ENCODE results near the gene SESN2. TPM values are rescaled to one million over a fixed set of nuclear protein-coding genes. Genes with fewer than 3 reads are reported as not detected.

The SESN2 gene
- total RNA-seq, 1 donor from 2014 or later, result 7.9 TPM

DNA sequence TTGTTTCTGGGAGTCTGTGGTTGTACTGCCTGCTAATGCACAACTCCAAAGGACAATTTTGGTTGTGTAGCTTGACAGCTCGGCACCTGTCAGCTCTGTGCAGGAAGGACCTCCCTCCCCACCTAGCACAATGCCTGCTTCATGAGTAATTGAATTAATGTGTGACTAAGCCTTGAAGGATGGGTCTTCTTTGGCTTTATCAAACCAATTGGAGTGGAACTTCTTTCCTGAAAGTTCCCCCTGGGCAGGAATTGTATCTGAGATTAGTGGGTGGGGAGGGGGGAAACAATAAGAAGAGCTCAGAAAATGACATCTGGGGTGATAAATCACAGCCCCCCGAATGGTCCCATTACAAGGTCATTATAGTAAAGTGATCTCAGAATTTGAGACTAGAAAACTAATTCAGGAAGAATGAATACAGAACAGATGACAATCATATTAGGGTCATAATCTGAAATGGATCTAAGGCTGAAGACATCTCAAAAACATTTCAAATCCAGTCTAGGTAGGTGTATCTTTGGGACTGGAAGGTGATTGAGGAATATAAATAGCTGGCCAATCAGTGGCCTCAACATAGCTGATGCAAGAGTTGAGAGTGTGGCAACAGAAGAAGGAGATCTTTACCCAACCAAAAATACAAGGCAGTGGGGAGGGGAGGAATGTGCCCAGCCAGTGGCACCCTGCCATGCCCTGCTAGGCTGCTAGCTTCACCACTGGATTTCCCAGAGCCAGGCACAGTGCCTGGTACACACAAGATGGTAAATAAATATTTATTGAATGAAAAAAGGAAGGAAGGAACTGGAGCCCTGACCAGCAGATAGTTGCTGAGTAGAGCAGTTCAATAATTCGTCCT is 10.1 kb upstream of the SESN2 start:
- intact Hi-C loops (cut with micrococcal nuclease), result loop anchor here (5.0 kb wide), 2 partner anchors 333 to 393 kb away; partner anchors contain the start of gene TAF12

DNA sequence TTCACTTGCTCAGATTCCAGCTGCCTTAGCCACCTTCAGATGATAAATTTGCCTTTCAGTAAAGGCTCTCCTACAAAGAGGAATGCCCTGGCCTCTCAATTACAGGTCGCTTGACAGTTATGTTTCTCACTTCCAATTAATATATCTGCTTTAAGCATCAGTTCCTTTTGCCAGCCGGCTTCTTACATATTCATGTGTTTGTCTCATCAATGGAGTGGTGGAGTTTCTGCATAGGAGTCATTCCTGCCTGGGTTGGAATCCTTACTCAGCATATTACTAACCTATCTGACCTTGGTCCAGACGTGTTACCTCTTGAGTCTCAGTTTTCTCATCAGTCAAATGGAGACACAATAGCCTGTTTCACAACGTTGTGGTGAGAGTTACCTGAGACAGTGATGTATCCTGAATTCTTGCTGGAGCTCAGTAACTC is 9.4 kb upstream of the SESN2 start:
- intact Hi-C loops (cut with micrococcal nuclease), result loop anchor here (2.0 to 5.0 kb wide), 3 partner anchors 35 to 392 kb away; partner anchors contain the start of gene TAF12

DNA sequence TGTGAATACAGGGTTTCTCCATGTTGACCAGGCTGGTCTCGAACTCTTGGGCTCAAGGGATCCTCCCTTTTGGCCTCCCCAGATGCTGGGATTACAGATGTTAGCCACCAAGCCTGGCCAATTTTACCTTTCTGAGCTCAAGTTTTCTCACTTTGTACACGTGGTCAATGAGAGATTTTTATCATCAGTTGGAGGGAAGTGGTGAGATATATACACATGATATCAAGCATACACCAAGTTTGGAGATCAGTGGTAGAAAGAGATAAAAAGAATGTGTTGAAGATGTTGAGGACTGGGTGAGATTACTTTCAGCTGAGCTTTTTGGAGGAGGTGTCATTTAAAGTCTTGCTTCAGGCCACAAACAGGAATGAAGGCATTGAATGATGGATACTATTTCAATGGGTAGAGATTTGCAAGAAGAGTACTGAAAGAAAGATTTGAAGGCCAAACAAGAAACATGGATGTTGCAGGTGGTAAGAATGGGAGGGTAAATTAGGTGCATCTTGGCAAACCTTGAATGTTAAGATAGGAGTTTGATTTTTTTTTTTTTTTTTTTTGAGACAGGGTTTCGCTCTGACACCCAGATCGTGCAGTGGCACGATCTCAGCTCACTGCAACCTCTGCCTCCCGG is 3.0 kb upstream of the SESN2 start:
- intact Hi-C loops (cut with micrococcal nuclease), result loop anchor here (5.0 kb wide), 3 partner anchors 196 to 926 kb away; partner anchors contain the start of gene SRSF4

DNA sequence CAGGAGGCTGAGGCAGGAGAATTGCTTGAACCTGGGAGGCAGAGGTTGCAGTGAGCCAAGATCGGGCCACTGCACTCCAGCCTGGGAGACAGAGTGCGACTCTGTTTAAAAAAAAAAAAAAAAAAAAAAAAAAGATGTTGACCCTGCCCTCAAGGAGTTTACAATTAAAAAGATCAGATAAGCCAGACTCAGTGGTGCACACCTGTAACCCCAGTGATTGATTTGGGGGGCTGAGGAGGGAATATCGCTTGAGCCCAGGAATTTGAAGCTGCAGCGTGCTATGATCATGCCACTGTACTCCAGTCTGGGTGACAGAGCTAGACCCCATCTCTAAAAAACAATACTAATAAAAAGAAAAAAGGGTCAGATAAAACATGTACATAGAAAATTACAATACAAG is 1.6 kb upstream of the SESN2 start:
- intact Hi-C loops (cut with micrococcal nuclease), result loop anchor here (2.0 to 5.0 kb wide), 4 partner anchors 71 to 925 kb away; partner anchors contain the start of genes MED18 and SRSF4

DNA sequence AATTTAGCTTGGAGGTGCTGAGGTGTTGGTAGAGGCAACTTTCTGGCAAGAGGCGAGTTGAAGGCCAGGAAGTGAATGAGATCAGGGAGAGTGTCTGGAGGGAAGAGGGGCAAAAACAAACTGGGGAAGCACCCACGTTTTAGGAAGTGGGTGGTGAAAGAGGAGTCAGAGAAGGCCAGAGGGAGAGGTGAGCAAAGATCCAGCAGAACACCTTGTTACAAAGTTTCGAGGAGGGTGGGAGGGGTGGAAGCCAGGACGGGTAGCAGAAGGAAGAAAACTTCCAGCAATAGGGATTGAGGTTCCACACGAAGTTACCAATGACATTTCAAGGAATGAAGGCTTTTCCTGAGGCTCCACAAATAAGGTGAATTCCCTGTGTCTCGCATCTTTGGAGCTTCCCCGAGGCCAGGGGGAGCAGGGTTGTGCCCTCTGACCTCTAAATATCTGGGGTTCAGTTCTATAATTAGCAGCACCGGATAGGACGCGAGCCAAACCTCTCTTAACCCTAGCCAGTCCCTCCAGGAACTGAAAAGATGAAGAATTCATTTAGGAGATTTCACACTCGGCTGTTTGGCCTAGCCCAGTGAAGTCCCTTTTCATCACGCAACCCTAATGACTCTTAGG is 578 bp upstream of the SESN2 start:
- intact Hi-C loops (cut with micrococcal nuclease), result loop anchor here (1.0 to 5.0 kb wide), 7 partner anchors 10 to 924 kb away; partner anchors contain the start of genes ATP5IF1, MED18 and SRSF4

DNA sequence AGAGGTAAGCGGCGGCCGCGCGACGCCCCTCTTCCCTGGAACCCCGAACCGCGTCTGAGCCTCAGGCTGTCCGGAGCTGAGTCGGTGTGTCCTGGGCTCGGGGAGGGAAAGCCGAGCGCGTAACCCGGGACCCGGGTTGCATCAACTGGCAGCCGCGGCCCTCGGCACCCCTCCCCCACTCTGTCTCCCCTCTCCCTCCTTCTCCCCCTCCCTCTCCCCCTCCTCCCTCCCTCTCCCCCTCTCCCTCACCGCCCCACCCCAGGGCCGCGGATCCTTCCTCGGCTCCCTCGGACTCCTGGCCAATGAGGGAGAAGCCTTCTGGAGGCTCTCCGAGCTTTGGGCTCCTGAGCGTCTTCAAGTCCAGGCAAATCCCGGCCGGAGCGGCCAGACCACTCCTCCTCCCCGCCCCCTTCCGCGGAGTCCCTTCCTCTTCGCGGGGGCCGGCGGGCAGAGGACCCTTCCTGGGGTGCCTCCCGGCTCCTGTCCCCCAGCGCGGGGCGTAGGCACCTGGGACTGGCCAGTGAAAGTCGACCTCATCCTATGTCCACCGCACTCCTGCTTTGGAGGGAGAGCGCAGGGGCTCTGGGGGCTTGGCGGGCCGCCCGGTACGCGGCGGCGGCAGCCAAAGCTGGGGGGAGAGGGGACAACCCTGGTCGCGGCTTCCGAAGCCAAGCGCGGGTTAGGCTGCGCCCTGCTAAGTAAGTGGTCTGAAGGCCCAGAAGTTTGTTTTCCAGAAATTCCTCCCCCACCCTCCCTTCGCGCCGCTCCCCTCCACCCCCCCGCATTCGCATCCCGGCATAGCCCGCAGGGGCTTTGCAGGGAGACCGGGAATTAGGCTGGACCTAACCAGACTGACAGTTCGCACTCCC is 850 bp downstream of the SESN2 start:
- intact Hi-C loops (cut with micrococcal nuclease), result loop anchor here (1.0 to 5.0 kb wide), 7 partner anchors 12 to 922 kb away; partner anchors contain the start of genes ATP5IF1, MED18 and SRSF4

DNA sequence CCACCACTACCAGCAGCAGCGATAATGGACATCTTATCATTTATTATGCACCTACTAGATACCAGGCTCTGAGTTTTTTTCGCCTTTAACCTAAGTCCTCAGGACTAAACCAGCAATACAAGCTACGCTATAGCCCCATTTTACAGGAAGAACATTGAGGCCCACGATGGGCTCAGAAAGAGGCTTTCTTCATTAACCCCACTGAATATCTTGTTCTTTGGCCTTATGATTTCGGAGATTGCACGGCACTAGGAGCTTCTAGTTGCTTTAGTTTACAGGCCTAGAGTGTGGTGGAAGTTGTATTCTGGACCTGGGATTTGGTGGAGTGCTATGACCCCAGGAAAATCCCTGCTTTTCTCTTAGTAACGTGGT is 1.5 kb downstream of the SESN2 start:
- intact Hi-C loops (cut with micrococcal nuclease), result no loop called here

DNA sequence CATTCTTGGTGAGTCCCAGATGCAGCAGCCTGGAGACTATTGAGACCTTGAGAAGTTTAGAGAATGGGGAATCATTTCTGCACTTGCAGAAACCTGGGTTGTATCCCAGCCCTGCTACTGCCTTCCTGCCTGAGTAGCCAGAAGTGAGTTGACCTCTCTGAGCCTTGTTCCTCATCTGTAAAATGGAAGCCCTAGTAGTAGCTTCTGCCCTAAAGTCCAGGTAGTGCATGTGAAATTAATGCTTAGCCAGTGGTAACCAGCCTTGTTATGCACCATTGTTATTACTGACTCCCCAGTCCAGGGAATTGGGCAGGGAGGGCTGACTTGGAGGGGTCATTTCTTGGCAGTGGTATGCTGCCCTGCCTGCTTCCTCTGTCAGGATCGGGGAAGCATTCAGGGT is 5.6 kb downstream of the SESN2 start:
- intact Hi-C loops (cut with micrococcal nuclease), result no loop called here

DNA sequence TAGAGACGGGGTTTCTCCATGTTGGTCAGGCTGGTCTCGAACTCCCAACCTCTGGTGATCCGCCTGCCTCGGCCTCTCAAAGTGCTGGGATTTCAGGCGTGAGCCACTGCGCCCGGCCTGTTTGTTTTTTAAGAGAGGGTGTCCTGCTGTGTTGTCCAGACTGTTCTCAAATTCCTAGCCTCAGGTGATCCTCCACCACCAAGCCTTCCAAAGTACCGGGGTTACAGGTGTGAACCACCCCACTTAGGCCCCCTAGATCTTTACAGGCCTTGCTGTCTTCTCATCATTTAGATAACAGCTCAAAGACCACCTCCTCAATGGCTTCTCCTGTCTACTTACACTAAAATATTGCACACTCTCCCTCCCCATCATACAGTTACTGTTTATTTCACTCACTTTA is 6.3 kb downstream of the SESN2 start:
- intact Hi-C loops (cut with micrococcal nuclease), result no loop called here

DNA sequence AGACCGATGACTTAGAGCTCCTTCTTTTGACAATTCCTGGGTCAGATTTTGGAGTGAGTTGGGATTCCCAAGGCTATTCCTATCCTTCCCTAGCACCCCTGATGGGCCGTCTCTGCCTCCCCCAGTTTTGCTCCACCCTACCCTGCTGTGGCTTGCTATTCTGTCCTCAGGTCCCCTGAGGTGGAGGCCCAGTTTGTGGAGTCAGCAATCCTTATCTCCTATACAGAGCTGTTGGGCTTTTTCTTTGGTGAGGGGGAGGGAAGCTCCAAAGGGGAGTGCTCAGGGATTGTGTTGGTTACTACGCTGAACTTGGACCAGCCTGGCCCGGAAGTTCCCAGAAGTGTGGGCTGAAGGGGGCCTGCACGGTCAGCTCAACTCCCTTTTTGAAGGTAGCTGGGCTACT is 7.6 kb downstream of the SESN2 start:
- intact Hi-C loops (cut with micrococcal nuclease), result no loop called here

DNA sequence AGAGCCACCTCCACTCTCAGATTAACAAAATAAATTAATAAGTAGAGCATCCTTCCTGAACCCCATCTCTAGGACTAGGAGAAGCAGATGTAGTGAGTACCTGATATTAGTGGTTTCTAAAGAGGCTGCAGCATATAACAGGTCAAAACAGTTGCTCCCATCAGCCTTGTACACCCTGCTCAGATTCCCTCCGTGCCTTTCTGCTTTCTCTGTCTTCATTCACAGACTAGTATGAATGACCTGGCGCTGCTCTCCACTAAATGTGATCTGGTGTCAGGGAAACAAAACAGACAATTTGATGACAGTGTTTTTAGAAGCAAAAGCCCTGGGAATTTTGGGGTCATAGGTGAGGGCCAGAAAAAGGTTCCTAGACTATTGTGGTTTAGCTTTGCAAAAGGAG is 8.3 kb downstream of the SESN2 start:
- intact Hi-C loops (cut with micrococcal nuclease), result no loop called here

DNA sequence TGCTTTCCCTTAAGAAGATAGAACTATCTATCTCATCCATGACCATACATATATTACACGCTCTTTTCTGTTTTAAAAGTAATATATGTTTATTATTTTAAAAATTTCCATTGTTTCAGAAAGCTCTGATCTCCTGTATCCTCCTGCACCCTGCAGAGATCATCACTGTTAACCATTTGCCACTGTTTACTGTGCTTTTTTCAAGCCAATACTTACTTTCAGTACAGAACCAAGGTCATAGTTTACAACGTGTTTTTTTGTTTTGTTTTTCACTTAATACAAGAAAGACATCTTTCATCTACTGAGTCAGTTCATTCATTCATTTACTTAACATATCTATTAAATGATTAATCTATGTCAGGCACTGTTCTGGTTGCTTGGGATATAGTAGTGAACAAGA is 10.2 kb downstream of the SESN2 start:
- intact Hi-C loops (cut with micrococcal nuclease), result no loop called here

DNA sequence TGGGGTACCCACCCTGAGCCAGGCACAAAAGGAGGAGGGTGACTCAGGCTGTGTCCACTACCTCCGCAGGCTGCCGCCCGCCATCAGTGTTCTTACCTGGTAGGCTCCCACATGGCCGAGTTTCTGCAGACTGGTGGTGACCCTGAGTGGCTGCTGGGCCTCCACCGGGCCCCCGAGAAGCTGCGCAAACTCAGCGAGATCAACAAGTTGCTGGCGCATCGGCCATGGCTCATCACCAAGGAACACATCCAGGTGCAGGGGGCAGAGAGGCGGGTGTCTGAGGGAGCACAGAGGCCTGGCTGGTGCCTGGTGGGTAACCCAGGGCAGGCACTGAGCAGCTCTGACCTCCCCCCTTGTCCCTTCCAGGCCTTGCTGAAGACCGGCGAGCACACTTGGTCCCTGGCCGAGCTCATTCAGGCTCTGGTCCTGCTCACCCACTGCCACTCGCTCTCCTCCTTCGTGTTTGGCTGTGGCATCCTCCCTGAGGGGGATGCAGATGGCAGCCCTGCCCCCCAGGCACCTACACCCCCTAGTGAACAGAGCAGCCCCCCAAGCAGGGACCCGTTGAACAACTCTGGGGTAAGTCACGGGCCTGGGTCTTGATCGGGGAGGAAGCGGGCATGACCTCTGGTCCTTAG is 13.0 kb downstream of the SESN2 start:
- intact Hi-C loops (cut with micrococcal nuclease), result no loop called here

DNA sequence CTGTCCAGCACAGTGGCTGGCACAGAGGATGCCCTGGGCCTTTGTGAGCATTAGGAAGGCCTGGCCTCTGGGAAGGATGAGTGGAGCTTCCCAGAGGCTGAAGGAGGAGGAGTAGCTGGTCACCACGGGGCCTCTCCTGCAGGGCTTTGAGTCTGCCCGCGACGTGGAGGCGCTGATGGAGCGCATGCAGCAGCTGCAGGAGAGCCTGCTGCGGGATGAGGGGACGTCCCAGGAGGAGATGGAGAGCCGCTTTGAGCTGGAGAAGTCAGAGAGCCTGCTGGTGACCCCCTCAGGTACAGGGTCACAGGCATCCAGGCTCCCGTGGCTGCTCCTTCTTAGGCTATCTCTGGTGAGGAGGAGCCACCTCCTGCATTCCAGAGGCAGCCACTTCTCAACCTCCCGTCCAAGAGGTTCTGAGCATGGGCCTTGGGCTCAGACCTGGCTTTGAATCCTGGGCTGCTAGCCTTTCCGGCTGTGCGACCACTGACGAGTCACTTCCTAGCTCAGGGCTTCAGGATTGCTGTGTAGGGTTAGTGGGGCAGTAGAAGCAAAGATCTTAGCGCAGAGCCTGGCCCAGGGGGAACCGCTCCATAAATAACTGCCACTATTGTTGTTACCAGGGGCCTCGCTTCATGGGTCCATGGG is 14.0 kb downstream of the SESN2 start:
- intact Hi-C loops (cut with micrococcal nuclease), result no loop called here

DNA sequence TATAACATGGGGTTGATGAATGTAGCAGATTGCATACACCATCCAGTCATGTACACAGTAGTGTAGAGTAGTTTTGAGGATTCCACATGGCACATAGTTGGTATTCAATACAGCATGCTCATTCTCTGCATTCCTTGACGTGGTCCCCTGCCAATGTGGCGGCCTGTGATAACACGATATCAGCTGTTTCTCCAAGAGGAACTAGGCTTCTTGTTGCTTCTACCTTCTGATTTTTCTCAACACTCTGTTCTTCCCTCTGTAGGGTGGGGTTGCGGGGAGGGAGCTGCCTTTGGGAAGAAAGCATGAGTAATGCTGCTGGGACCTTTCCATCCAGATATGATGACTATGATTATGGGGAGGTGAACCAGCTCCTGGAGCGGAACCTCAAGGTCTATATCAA is 19.4 kb downstream of the SESN2 start:
- intact Hi-C loops (cut with micrococcal nuclease), result no loop called here

DNA sequence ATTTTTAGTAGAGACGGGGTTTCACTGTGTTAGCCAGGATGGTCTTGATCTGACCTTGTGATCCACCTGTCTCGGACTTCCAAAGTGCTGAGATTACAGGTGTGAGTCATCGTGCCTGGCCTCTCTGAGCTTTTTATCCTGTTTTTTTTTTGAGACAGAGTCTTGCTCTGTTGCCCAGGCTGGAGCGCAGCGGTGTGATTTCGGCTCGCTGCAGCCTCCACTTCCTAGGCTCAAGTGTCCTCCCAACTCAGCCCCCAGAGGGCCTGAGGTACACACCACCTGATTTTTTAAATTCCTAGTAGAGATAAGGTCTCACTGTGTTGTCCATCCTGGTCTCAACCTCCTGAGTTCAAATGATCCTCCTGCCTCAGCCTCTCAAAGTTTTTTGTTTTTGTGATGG is 20.4 kb downstream of the SESN2 start:
- intact Hi-C loops (cut with micrococcal nuclease), result no loop called here

DNA sequence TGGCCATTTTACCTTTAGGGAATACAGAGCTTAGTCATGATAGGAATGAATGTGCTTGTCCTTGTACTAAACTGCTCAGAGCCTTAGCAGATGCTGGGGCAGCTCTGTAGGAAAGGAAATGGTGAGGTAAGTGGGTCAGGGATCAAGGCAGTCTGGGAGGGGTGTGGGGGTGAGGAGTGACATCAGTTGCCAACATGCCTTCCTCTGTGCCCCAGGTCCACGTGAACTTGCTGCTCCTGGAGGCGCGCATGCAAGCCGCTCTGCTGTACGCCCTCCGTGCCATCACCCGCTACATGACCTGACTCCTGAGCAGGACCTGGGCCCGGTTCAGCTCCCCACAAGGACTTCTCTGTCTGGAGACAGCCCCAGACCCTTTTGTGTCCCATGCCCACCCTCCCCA is 21.2 kb downstream of the SESN2 start:
- intact Hi-C loops (cut with micrococcal nuclease), result no loop called here

DNA sequence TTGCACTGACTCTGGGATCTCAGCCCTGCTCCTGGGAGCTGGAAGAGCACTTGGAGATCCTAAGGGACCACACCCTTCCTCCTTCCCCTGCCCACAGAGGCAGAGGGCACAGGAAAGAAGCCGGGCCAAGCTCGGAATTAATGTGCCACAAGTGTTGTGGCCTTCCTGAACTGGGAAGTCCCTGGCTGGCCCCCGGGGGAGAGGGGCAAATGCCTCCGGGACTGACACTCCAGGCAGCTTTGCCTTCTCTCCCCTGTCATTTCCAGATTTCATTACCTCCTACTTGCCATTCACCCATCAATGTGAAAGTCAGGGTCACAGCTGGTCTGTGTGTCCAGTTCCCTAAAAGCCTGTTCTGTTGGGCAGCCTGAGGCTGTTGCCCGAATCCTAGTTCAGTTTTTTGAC is 21.7 kb downstream of the SESN2 start:
- intact Hi-C loops (cut with micrococcal nuclease), result no loop called here

DNA sequence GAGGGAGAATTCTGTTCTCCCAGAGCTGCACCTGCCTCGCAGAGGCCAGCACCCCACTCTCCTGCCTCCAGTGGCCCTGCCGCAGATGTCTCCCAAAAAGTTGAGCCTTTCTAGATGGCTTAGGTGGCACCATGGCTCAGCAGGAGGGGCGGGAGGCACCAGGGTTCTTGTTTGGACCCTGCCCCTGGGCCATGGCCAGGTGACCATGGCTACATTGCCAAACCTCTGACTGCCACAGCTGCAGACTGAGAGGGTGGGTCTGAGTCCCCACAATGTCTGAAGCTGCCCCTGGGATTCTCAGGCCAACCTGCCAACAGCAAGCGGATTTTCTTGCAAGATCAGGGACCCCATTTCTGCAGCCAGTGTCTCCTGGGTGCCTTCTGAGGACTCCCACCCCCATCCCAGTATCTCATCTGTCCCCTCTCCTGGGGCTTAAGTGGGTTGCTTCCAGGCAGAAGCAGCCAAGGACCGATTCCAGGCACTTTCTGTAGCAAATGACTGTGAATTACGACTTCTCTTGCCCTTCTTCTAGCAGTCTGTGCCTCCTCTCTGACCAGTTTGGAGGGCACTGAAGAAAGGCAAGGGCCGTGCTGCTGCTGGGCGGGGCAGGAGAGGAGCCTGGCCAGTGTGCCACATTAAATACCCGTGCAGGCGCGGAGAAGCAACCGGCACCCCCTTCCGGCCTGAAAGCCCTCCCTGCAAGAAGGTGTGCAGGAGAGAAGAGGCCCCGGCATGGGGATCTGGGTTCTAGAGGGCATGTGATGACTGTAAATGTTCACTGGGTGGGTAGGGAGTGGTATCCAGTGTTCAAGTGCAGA is 22.5 kb downstream of the SESN2 start:
- intact Hi-C loops (cut with micrococcal nuclease), result no loop called here

Measured in T-helper 2 cell treated with Interferon-gamma antibody and Interleukin-4, amounts not matched to agents 100 ng/mL and 5 ng/mL, for 36 hours (primary cell).